ENCODE data around the gene CLEC11A. TPM values are rescaled to one million over a fixed set of nuclear protein-coding genes. Genes with fewer than 3 reads are reported as not detected.
A peak's percentile ranks its signal among the peaks of the same experiment; 100 is the strongest.

CLEC11A gene
- total and polyA plus RNA-seq, 9 of the 15 experiments (the other 6 are each of a cell fraction or from before 2014, with no cell fraction given): 0.39 to 43.9 (median 3.4) TPM

GRCh38 chr19:50725218-50725910 is 2.2 kb downstream of the CLEC11A start (continued):
- TF ChIP-seq HDAC6 (IDR thresholded peaks at IDR 0.05; ENCODE audit: low read depth, low read length): no peak
- TF ChIP-seq FOXK1 (CRISPR knock-in tag; IDR thresholded peaks at IDR 0.05; ENCODE audit: borderline replicate concordance): no peak
- no peak; the same call in 1 of the 2 replicates for TF ChIP-seq ZEB2 (IDR thresholded peaks at IDR 0.05)
- no peak for TF ChIP-seq FOXA1 (IDR thresholded peaks at IDR 0.05; ENCODE audit: borderline replicate concordance)
- TF ChIP-seq NONO (IDR thresholded peaks at IDR 0.05; ENCODE audit: low read depth in 2 of 2, low read length in 1 of 2): no peak; a peak in 2 of 4 replicates
- no peak for TF ChIP-seq BMI1 (IDR thresholded peaks at IDR 0.05; ENCODE audit: low read length)
- TF ChIP-seq TCF15 (CRISPR knock-in tag; IDR thresholded peaks at IDR 0.05): no peak
- peak; percentile 69; the same call in 1 of the 2 replicates for TF ChIP-seq FOXJ2 (tag; IDR thresholded peaks at IDR 0.05)
- TF ChIP-seq HDAC1 (IDR thresholded peaks at IDR 0.05): peak in 1 of 2 experiments; percentile 84; a peak in 2 of 4 replicates
- no peak for TF ChIP-seq MCM3 (IDR thresholded peaks at IDR 0.05)
- no peak for TF ChIP-seq ZSCAN29 (IDR thresholded peaks at IDR 0.05)
- TF ChIP-seq HDAC8 (tag; IDR thresholded peaks at IDR 0.05): 0 out of 2 replicates have a peak, but pooled peaks have one; percentile 63
- no peak for TF ChIP-seq COPS2 (conservative IDR thresholded peaks at IDR 0.05)
- no peak for TF ChIP-seq PYGO2 (tag; IDR thresholded peaks at IDR 0.05)
- no peak for TF ChIP-seq PTRF (tag; IDR thresholded peaks at IDR 0.05)
- TF ChIP-seq, protein P1, sequence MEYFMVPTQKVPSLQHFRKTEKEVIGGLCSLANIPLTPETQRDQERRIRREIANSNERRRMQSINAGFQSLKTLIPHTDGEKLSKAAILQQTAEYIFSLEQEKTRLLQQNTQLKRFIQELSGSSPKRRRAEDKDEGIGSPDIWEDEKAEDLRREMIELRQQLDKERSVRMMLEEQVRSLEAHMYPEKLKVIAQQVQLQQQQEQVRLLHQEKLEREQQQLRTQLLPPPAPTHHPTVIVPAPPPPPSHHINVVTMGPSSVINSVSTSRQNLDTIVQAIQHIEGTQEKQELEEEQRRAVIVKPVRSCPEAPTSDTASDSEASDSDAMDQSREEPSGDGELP (CRISPR knock-in tag; IDR thresholded peaks at IDR 0.05; ENCODE audit: borderline replicate concordance): no peak; the same call in none of the 2 replicates
- TF ChIP-seq TRIM25 (IDR thresholded peaks at IDR 0.05; ENCODE audit: borderline replicate concordance): no peak
- no peak for TF ChIP-seq CCAR2 (IDR thresholded peaks at IDR 0.05; ENCODE audit: low read depth, low read length)
- no peak; the same call in 1 of the 2 replicates for TF ChIP-seq RERE (CRISPR knock-in tag; IDR thresholded peaks at IDR 0.05; ENCODE audit: borderline replicate concordance)
